HG03457 (cell line): ENCODE results near the gene HNF4A.

Source experiments
- ATAC-seq: cut with Tn5 transposase; IDR thresholded peaks from one replicate; pipeline ENCODE4 v1.9.1; 2021; ENCODE audit warnings: moderate number of reproducible peaks; ENCODE audit not compliant: unreplicated experiment

Gene HNF4A

GRCh38 chr20:44437497-44437896 is 82.0 kb downstream of the HNF4A start:
- no peak for ATAC-seq

- ATAC-seq: no peak
Measured at GRCh38 chr20:44438782-44439181, 83.3 kb downstream of the HNF4A start.

- no peak for ATAC-seq
Measured at GRCh38 chr20:44439318-44439717, 83.8 kb downstream of the HNF4A start.

- no peak for ATAC-seq
Measured at GRCh38 chr20:44442298-44443070, 87.0 kb downstream of the HNF4A start.

- no peak for ATAC-seq
Measured at GRCh38 chr20:44445742-44446710, 90.5 kb downstream of the HNF4A start.

GRCh38 chr20:44447827-44448419 is 92.4 kb downstream of the HNF4A start:
- no peak for ATAC-seq

GRCh38 chr20:44448753-44449546 is 93.5 kb downstream of the HNF4A start:
- no peak for ATAC-seq

GRCh38 chr20:44449864-44450263 is 94.4 kb downstream of the HNF4A start:
- ATAC-seq: no peak

- no peak for ATAC-seq
Measured at GRCh38 chr20:44450281-44450889, 94.9 kb downstream of the HNF4A start.

- ATAC-seq: no peak
Measured at GRCh38 chr20:44450903-44451450, 95.5 kb downstream of the HNF4A start.

- ATAC-seq: no peak
Measured at GRCh38 chr20:44454306-44454963, 98.9 kb downstream of the HNF4A start.

GRCh38 chr20:44455126-44455525 is 99.6 kb downstream of the HNF4A start:
- no peak for ATAC-seq

GRCh38 chr20:44456611-44457010 is 101.1 kb downstream of the HNF4A start:
- no peak for ATAC-seq

- no peak for ATAC-seq
Measured at GRCh38 chr20:44457016-44457415, 101.5 kb downstream of the HNF4A start.

- no peak for ATAC-seq
Measured at GRCh38 chr20:44459271-44459670, 103.8 kb downstream of the HNF4A start.

- ATAC-seq: no peak
Measured at GRCh38 chr20:44460795-44461141, 105.3 kb downstream of the HNF4A start.

- no peak for ATAC-seq
Measured at GRCh38 chr20:44461142-44461802, 105.8 kb downstream of the HNF4A start.

- no peak for ATAC-seq
Measured at GRCh38 chr20:44461803-44462174, 106.3 kb downstream of the HNF4A start.

- ATAC-seq: no peak
Measured at GRCh38 chr20:44463466-44463865, 108.0 kb downstream of the HNF4A start.
